HCT116 (cell line): Measurements from ENCODE around the gene TSC1. TPM values are rescaled to one million over a fixed set of nuclear protein-coding genes. Genes with fewer than 3 reads are reported as not detected.
"Not testable (repeated sequence)": the region's sequence is repeated elsewhere in the genome, so short reads cannot be mapped to it uniquely, and the experiment has no call there.

Experiments used
- ATAC-seq: fragments of 200-7000 bp; cut with Tn5 transposase; 2 replicates; pipeline ENCODE4 v1.9.1; 2020; ENCODE audit warnings: mild to moderate bottlenecking, moderate library complexity
- BruUV-seq: library from RNA; stranded (reverse); fragments of 400-500 nt; replicated peaks from 2 replicates; lab custom pipeline; 2021; lab: Mats Ljungman, UMichigan
- CTCF ChIA-PET: fragments of 300-600 bp; sonication (Branson Sonifier 250); formaldehyde crosslinking; loops from one replicate; lab custom pipeline; 2021; ENCODE audit warnings: antibody characterized with exemption; lab: Charles Lee
- POLR2A ChIA-PET: fragments of 300-600, 350-600 bp; sonication (Branson Sonifier 250); formaldehyde crosslinking; loops from one replicate; lab custom pipeline; 2021; ENCODE audit warnings: antibody characterized with exemption; lab: Charles Lee
- RAD21 ChIA-PET, 2 experiments: fragments of 300-600 bp; sonication (Branson Sonifier 250); formaldehyde crosslinking; loops; one replicate each; lab custom pipeline; 2023; ENCODE audit warnings: low total read pairs in 2 of 2; ENCODE audit not compliant: uncharacterized antibody in 2 of 2, unreplicated experiment in 2 of 2, low non-redundant PET in 1 of 2; lab: Charles Lee
- DNase-seq: peaks from one replicate; pipeline ENCODE4 v3.0.0-alpha.2; 2010; ENCODE audit warnings: low read depth, low spot score
- H2AFZ ChIP-seq: fragments of 200-600 bp; shearing (Covaris generic), sonication (generic); 2 replicates; pipeline ENCODE4 v1.6.1; 2017; ENCODE audit warnings: low read depth, mixed run types, mixed read lengths, antibody characterized with exemption, low read length; ENCODE audit not compliant: poor library complexity, severe bottlenecking
- H3K27ac ChIP-seq: 2 replicates; pipeline ENCODE4 v1.5.1; 2012; ENCODE audit warnings: low read depth, low read length
- H3K27me3 ChIP-seq: fragments of 200-600 bp; sonication (generic); 2 replicates; pipeline ENCODE4 v1.6.1; 2016; ENCODE audit warnings: mixed run types, low read length, mixed read lengths; ENCODE audit not compliant: insufficient read depth
- H3K36me3 ChIP-seq, 2 experiments: fragments of 200-500 bp in 1 of 2; fragments of 200-600 bp in 1 of 2; sonication (Bioruptor generic) in 1 of 2; sonication (generic) in 1 of 2; 2 replicates each; pipeline versions ENCODE4 v1.5.1 to v1.6.1; 2014 to 2016; ENCODE audit warnings: low read length in 2 of 2, inconsistent platforms in 1 of 2, mixed read lengths in 1 of 2, mixed run types in 1 of 2; ENCODE audit not compliant: insufficient read depth in 2 of 2, control insufficient read depth in 1 of 2
- H3K4me1 ChIP-seq, 2 experiments: fragments of 200-600 bp in 1 of 2; sonication (generic) in 1 of 2; 2 replicates each; pipeline versions ENCODE4 v1.5.1 to v1.6.1; 2012 to 2017; ENCODE audit warnings: low read length in 2 of 2, inconsistent platforms in 1 of 2, mild to moderate bottlenecking in 1 of 2, mixed read lengths in 1 of 2, mixed run types in 1 of 2, moderate library complexity in 1 of 2; ENCODE audit not compliant: insufficient read depth in 2 of 2, control insufficient read depth in 1 of 2
- H3K4me2 ChIP-seq: fragments of 200-600 bp; sonication (generic); 2 replicates; pipeline ENCODE4 v1.6.1; 2017; ENCODE audit warnings: mixed run types, low read length, mixed read lengths
- H3K4me3 ChIP-seq, 2 experiments: fragments of 200-600 bp in 1 of 2; sonication (generic) in 1 of 2; replicated peaks in 1 of 2; 2 replicates each; pipeline ENCODE4 v1.5.1; 2011 to 2016; ENCODE audit warnings: low read length in 2 of 2, control low read depth in 1 of 2, low read depth in 1 of 2, mild to moderate bottlenecking in 1 of 2, mixed read lengths in 1 of 2, mixed run types in 1 of 2
- H3K79me2 ChIP-seq: fragments of 200-600 bp; sonication (generic); 2 replicates; pipeline ENCODE4 v1.6.1; 2017; ENCODE audit warnings: mild to moderate bottlenecking, mixed run types, low read length, moderate library complexity, mixed read lengths; ENCODE audit not compliant: insufficient read depth
- H3K9ac ChIP-seq: fragments of 200-600 bp; sonication (generic); 2 replicates; pipeline ENCODE4 v1.6.1; 2016; ENCODE audit warnings: low read length, mixed read lengths
- H3K9me2 ChIP-seq: fragments of 200-600 bp; sonication (generic), shearing (Covaris generic); 2 replicates; pipeline ENCODE4 v1.6.1; 2017; ENCODE audit warnings: mixed run types, mild to moderate bottlenecking, moderate library complexity; ENCODE audit not compliant: insufficient read depth
- H3K9me3 ChIP-seq, 2 experiments: fragments of 200-500 bp in 1 of 2; fragments of 200-600 bp in 1 of 2; sonication (Bioruptor generic) in 1 of 2; sonication (generic) in 1 of 2; 2 replicates each; pipeline ENCODE4 v1.6.1; 2014 to 2017; ENCODE audit warnings: low read length in 2 of 2, mixed read lengths in 2 of 2, inconsistent platforms in 1 of 2, low read depth in 1 of 2, mild to moderate bottlenecking in 1 of 2, mixed run types in 1 of 2, moderate library complexity in 1 of 2; ENCODE audit not compliant: control insufficient read depth in 1 of 2, insufficient read depth in 1 of 2
- H4K20me1 ChIP-seq: fragments of 200-600 bp; sonication (generic), shearing (Covaris generic); 2 replicates; pipeline ENCODE4 v1.6.1; 2017; ENCODE audit warnings: mixed run types, mild to moderate bottlenecking, moderate library complexity; ENCODE audit not compliant: insufficient read depth
- EZH2phosphoT487 ChIP-seq: fragments of 200-600 bp; IDR thresholded peaks from 2 replicates; pipeline ENCODE4 v1.6.1; 2018; ENCODE audit warnings: antibody characterized with exemption, borderline replicate concordance
- FOSL1 ChIP-seq: IDR thresholded peaks from 2 replicates; pipeline ENCODE4 v1.6.1; 2012; ENCODE audit warnings: low read depth
- POLR2A ChIP-seq: IDR thresholded peaks from 2 replicates; pipeline ENCODE4 v1.7.0; 2011; ENCODE audit warnings: borderline replicate concordance; ENCODE audit not compliant: insufficient read depth, insufficient read length; ENCODE audit errors: extremely low read depth
- RAD21 ChIP-seq: IDR thresholded peaks from 2 replicates; pipeline ENCODE4 v1.6.1; 2012; ENCODE audit warnings: low read depth, mild to moderate bottlenecking
- SRF ChIP-seq: IDR thresholded peaks from 2 replicates; pipeline ENCODE4 v1.6.1; 2012; ENCODE audit warnings: low read depth
- TCF7L2 ChIP-seq: IDR thresholded peaks from 2 replicates; pipeline ENCODE4 v1.7.0; 2011; ENCODE audit warnings: borderline replicate concordance, inconsistent platforms; ENCODE audit not compliant: insufficient read depth, insufficient read length; ENCODE audit errors: extremely low read depth
- ZFX ChIP-seq: fragments of 450-650 bp; IDR thresholded peaks from 2 replicates; pipeline ENCODE4 v1.6.1; 2017
- ZNF274 ChIP-seq: fragments of 200-500 bp; sonication (Bioruptor generic); IDR thresholded peaks from 2 replicates; pipeline ENCODE4 v1.6.1; 2014; ENCODE audit warnings: mild to moderate bottlenecking, low read depth, low read length, inconsistent platforms
- intact Hi-C: fragments of 100-400 bp; cut with micrococcal nuclease; formaldehyde crosslinking; loops from 2 replicates; pipeline ENCODE4 v1.10.0; 2022
- total RNA-seq: library from RNA; stranded (reverse); gene quantifications from one replicate; pipeline ENCODE4 v1.2.1, GENCODE V29; 2021; ENCODE audit not compliant: unreplicated experiment

The TSC1 gene
- total RNA-seq, 1 experiment from 2014 or later = 34.5 TPM

- no peaks in the 10 kb centered on the region for H3K9me3 ChIP-seq
- H2AFZ ChIP-seq = no peak overlapping the region
- H4K20me1 ChIP-seq = no peaks in the 10 kb centered on the region
- no TSS peak for BruUV-seq
- POLR2A ChIA-PET = no interaction called here
- RAD21 ChIA-PET = no interaction called here
- no peak for DNase-seq
- H3K4me1 ChIP-seq = peaks cover 0 to 11% of the 10 kb centered on the region in 2 experiments; a peak in 2 of 4 replicates
- no peaks in the 10 kb centered on the region for H3K79me2 ChIP-seq
- no peak overlapping the region for H3K27ac ChIP-seq
- CTCF ChIA-PET = no interaction called here
- H3K4me2 ChIP-seq = no peak overlapping the region
- H3K27me3 ChIP-seq = peaks cover 7% of the 10 kb centered on the region; the same call in 1 of the 2 replicates
- intact Hi-C loops = no loop called here
- no peak overlapping the region for H3K9ac ChIP-seq
- no peak for TF ChIP-seq FOSL1
- no peak for TF ChIP-seq TCF7L2
- TF ChIP-seq RAD21 = no peak
- no peak for TF ChIP-seq EZH2phosphoT487
- TF ChIP-seq POLR2A = no peak
- no peak for TF ChIP-seq ZNF274
- TF ChIP-seq ZFX = no peak
- H3K36me3 ChIP-seq = no peaks in the 10 kb centered on the region
- no peak overlapping the region for H3K4me3 ChIP-seq
- H3K9me2 ChIP-seq = no peaks in the 10 kb centered on the region
- ATAC-seq = no peak
Measured at GRCh38 chr9:132991351-132992300, 47.2 kb upstream of the TSC1 start.

- RAD21 ChIA-PET = no interaction called here
- ATAC-seq (no peak), DNase-seq (no peak)
- Histone ChIP-seq H3K4me2 (no peak overlapping the region), H3K79me2 (no peaks in the 10 kb centered on the region), H3K4me3 (no peak overlapping the region), H3K9ac (no peak overlapping the region), H3K27me3 (peaks cover 7% of the 10 kb centered on the region; the same call in 1 of the 2 replicates), H3K4me1 (peaks cover 0 to 17% of the 10 kb centered on the region in 2 experiments; a peak in 2 of 4 replicates), H3K9me3 (no peaks in the 10 kb centered on the region), H2AFZ (no peak overlapping the region), H3K36me3 (no peaks in the 10 kb centered on the region), H3K27ac (no peak overlapping the region), H3K9me2 (no peaks in the 10 kb centered on the region), H4K20me1 (no peaks in the 10 kb centered on the region)
- TF ChIP-seq TCF7L2 = no peak
- TF ChIP-seq SRF = no peak
- POLR2A ChIA-PET = no interaction called here
- BruUV-seq = no TSS peak
- intact Hi-C loops = no loop called here
- CTCF ChIA-PET = no interaction called here
Measured at GRCh38 chr9:132990781-132991180, 46.4 kb upstream of the TSC1 start.

GRCh38 chr9:132989998-132990557, 45.7 kb upstream of the TSC1 start:
- CTCF ChIA-PET, H3K27me3 ChIP-seq, POLR2A ChIA-PET: not testable (repeated sequence)

More at GRCh38 chr9:132989998-132990557, 45.7 kb upstream of the TSC1 start:
- peak; percentile 13; the same call in 1 of the 2 replicates for ATAC-seq
- BruUV-seq, H3K4me2 ChIP-seq, intact Hi-C loops, H3K9me2 ChIP-seq, H3K79me2 ChIP-seq, H3K27ac ChIP-seq, H3K4me3 ChIP-seq, H3K9me3 ChIP-seq, H3K9ac ChIP-seq, H2AFZ ChIP-seq, H4K20me1 ChIP-seq, DNase-seq, H3K36me3 ChIP-seq, RAD21 ChIA-PET: not testable (repeated sequence)
- H3K4me1 ChIP-seq = peaks cover 0 to 17% of the 10 kb centered on the region in 2 experiments; a peak in 2 of 4 replicates
